Retinal pigment epithelial cell (primary cell): ENCODE data around the gene TMPRSS4.

Experiments
- DNase-seq: peaks from one replicate; pipeline ENCODE4 v3.0.0-alpha.2; 2010; ENCODE audit warnings: low read depth
- H3K4me3 ChIP-seq: 2 replicates; pipeline ENCODE4 v1.5.1; 2011; ENCODE audit warnings: mild to moderate bottlenecking, low read length, control low read depth, moderate library complexity
- CTCF ChIP-seq: conservative IDR thresholded peaks from 2 replicates; pipeline ENCODE4 v1.5.1; 2011; ENCODE audit warnings: low read depth, low read length, control low read depth, inconsistent platforms

Gene TMPRSS4

GRCh38 chr11:118156531-118157185, 79.8 kb downstream of the TMPRSS4 start:
- H3K4me3 ChIP-seq: no peak overlapping the region
- no peak for TF ChIP-seq CTCF
- DNase-seq: no peak

GRCh38 chr11:118157186-118157895, 80.5 kb downstream of the TMPRSS4 start:
- no peak for TF ChIP-seq CTCF
- no peak for DNase-seq
- no peak overlapping the region for H3K4me3 ChIP-seq

- DNase-seq: no peak
- no peak overlapping the region for H3K4me3 ChIP-seq
- no peak for TF ChIP-seq CTCF
Measured at GRCh38 chr11:118161786-118162185, 84.9 kb downstream of the TMPRSS4 start.

GRCh38 chr11:118162846-118163245, 86.0 kb downstream of the TMPRSS4 start:
- TF ChIP-seq CTCF: no peak
- no peak for DNase-seq
- no peak overlapping the region for H3K4me3 ChIP-seq

GRCh38 chr11:118163494-118163893, 86.6 kb downstream of the TMPRSS4 start:
- no peak for TF ChIP-seq CTCF
- DNase-seq: no peak
- H3K4me3 ChIP-seq: no peak overlapping the region

GRCh38 chr11:118164885-118165284, 88.0 kb downstream of the TMPRSS4 start:
- H3K4me3 ChIP-seq: no peak overlapping the region
- no peak for TF ChIP-seq CTCF
- no peak for DNase-seq

GRCh38 chr11:118166641-118167040, 89.8 kb downstream of the TMPRSS4 start:
- no peak overlapping the region for H3K4me3 ChIP-seq
- TF ChIP-seq CTCF: no peak
- no peak for DNase-seq
